ENCODE measurements around the gene SH2D2A.
"Not testable (repeated sequence)": the region's sequence is repeated elsewhere in the genome, so short reads cannot be mapped to it uniquely, and the experiment has no call there.

Gene SH2D2A

GRCh38 chr1:156767101-156767878 is 49.4 kb downstream of the SH2D2A start, which contains the start of gene PRCC:
Gene PRCC (plus strand): TSS chr1:156767535. CDS start chr1:156767772, 237 bp downstream.
- peak; percentile 99 to 100 for DNase-seq

- DNase-seq, result no peak
Measured at GRCh38 chr1:156766298-156767100, 50.1 kb downstream of the SH2D2A start.

GRCh38 chr1:156765666-156766065 is 51.0 kb downstream of the SH2D2A start:
- no peak for DNase-seq

- not testable (repeated sequence) for DNase-seq
Measured at GRCh38 chr1:156765136-156765535, 51.5 kb downstream of the SH2D2A start.

GRCh38 chr1:156760796-156761104 is 55.9 kb downstream of the SH2D2A start:
- no peak for DNase-seq

GRCh38 chr1:156760092-156760795 is 56.4 kb downstream of the SH2D2A start:
- DNase-seq, result no peak

- not testable (repeated sequence) for DNase-seq
Measured at GRCh38 chr1:156757572-156758253, 58.9 kb downstream of the SH2D2A start.

GRCh38 chr1:156756355-156756754 is 60.3 kb downstream of the SH2D2A start:
- DNase-seq, result no peak

All from hippocampal formation (tissue), 2 donors.